Measurements from ENCODE around the gene NUMB. TPM values are rescaled to one million over a fixed set of nuclear protein-coding genes. Genes with fewer than 3 reads are reported as not detected.

NUMB gene
- total and polyA plus RNA-seq, 2 donors: 15.9 to 38.3 TPM

DNA sequence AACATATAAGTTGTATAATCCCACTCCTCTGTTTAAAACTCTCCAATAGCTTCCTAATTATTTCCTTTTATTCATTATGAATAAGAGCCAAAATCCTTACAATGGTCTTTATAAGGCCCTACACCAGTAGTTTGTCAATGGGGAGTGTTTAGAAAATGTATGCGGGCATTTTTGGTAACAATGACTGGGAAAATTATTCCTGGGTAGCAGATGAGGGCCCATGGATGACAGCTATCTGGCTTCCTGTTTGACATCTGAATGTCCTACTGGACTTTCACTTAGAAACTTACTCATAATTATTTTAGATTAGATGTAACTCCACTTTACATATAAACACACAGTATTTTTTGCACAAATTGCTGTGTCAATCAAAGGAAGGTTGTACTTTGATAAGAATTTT, 119.8 kb downstream of the NUMB start:
- Histone ChIP-seq H3K27ac (ENCODE audit: low read depth in 1 of 2, low read length in 1 of 2) (no peak overlapping the region), H3K4me3 (ENCODE audit: low read length in 2 of 2) (no peak overlapping the region), H3K27me3 (ENCODE audit: control insufficient read depth in 2 of 2, insufficient read depth in 1 of 2, low read length in 1 of 2) (no peaks in the 10 kb centered on the region), H3K36me3 (ENCODE audit: control insufficient read depth in 2 of 2, insufficient read depth in 2 of 2, low read length in 1 of 2) (no peaks in the 10 kb centered on the region), H3K9me3 (ENCODE audit: control insufficient read depth in 2 of 2, insufficient read depth in 1 of 2, low read length in 1 of 2) (no peaks in the 10 kb centered on the region), H3K4me1 (ENCODE audit: control insufficient read depth in 2 of 2, insufficient read depth in 2 of 2, low read length in 2 of 2) (no peaks in the 10 kb centered on the region)
- no peak for DNase-seq (ENCODE audit: low read depth in 6 of 9, low spot score in 9 of 9)
- 100% methylated on average over 1 of the region's 1 CpG for WGBS

DNA sequence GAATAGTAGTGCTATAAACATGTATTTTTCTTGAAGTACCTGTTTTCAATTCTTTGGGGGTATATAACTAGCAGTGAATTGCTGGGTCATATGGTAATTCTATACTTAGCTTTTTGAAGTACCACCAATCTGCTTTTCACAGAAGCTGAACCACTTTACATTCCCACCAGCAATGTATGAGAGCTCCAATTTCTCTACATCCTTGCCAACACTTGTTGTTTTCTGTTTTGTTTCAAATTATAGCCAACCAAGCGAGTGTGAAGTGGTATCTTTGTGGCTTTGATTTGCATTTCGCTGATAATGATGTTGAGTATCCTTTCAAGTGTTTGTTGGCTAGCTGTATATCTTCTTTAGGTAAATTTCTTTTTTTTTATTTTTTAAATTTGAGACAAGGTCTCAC, 125.3 kb downstream of the NUMB start:
- Histone ChIP-seq H3K36me3 (ENCODE audit: control insufficient read depth in 2 of 2, insufficient read depth in 2 of 2, low read length in 1 of 2) (no peaks in the 10 kb centered on the region), H3K4me1 (ENCODE audit: control insufficient read depth in 2 of 2, insufficient read depth in 2 of 2, low read length in 2 of 2) (no peaks in the 10 kb centered on the region), H3K27ac (ENCODE audit: low read depth in 1 of 2, low read length in 1 of 2) (no peak overlapping the region), H3K9me3 (ENCODE audit: control insufficient read depth in 2 of 2, insufficient read depth in 1 of 2, low read length in 1 of 2) (no peaks in the 10 kb centered on the region), H3K27me3 (ENCODE audit: control insufficient read depth in 2 of 2, insufficient read depth in 1 of 2, low read length in 1 of 2) (no peaks in the 10 kb centered on the region), H3K4me3 (ENCODE audit: low read length in 2 of 2) (no peak overlapping the region)
- 97% methylated on average over 2 of the region's 2 CpGs for WGBS
- no peak for DNase-seq (ENCODE audit: low read depth in 6 of 9, low spot score in 9 of 9)

DNA sequence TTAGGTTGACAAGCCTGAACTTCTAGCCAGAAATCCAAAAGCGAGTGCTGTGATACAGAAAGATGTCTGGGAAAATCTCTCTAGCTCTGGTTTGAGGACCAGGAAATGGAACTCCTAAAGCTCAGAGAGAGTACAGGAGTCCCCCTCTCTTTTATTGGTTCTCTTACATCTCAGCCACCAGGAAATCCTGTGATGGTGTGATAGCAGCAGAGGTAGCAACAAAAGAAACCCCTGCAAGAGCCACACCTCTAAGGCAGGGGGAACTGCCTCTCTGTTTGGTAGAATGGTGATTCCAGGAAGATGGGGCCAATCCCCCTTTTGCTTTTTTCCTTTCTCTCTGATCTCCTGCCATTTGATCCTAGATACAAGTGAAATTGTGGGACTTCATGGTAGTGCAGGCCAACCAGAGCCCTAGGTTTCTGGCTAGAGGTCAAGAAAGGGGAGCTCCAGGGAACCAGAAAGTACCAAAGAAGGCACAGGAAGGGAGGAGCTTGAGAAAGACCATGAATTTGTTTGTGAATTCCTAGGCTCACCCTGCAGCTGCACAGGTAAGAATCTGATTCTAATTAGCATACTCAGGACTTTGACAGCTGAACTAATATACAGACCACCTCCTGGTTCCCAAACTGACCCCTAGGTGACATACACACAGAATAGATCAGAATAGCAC, 132.6 kb downstream of the NUMB start:
- peaks cover 9% of the 10 kb centered on the region in 2 donors for H3K4me1 ChIP-seq (ENCODE audit: control insufficient read depth in 2 of 2, insufficient read depth in 2 of 2, low read length in 2 of 2)
- H3K36me3 ChIP-seq (ENCODE audit: control insufficient read depth in 2 of 2, insufficient read depth in 2 of 2, low read length in 1 of 2): peaks cover 0 to 3% of the 10 kb centered on the region in 2 donors
- no peaks in the 10 kb centered on the region for H3K9me3 ChIP-seq (ENCODE audit: control insufficient read depth in 2 of 2, insufficient read depth in 1 of 2, low read length in 1 of 2)
- H3K27ac ChIP-seq (ENCODE audit: low read depth in 1 of 2, low read length in 1 of 2): peak overlapping the region; percentile 61 to 64
- 94% methylated on average over 1 of the region's 1 CpG for WGBS
- H3K27me3 ChIP-seq (ENCODE audit: control insufficient read depth in 2 of 2, insufficient read depth in 1 of 2, low read length in 1 of 2): no peaks in the 10 kb centered on the region
- peak in 5 of 9 donors; percentile 17 to 59 (median 24) for DNase-seq (ENCODE audit: low read depth in 6 of 9, low spot score in 9 of 9)
- no peak overlapping the region for H3K4me3 ChIP-seq (ENCODE audit: low read length in 2 of 2)

DNA sequence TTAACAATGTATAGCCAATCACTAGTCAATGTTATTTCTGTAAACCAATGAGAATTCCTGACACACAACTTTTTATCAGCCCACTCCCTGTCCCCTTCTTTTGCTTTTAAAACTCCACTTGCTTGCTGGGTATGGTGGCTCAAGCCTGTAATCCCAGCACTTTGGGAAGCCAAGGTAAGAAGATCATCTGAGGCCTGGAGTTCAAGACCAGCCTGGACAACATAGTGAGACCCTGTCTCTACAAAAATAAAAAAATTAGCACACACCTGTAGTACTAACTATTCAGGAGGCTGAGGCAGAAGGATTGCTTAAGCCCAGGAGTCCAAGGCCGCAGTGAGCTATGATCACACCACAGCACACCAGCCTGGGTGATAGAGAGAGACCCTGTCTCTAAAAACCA, 133.3 kb downstream of the NUMB start:
- DNase-seq (ENCODE audit: low read depth in 6 of 9, low spot score in 9 of 9): no peak
- Histone ChIP-seq H3K9me3 (ENCODE audit: control insufficient read depth in 2 of 2, insufficient read depth in 1 of 2, low read length in 1 of 2) (no peaks in the 10 kb centered on the region), H3K27ac (ENCODE audit: low read depth in 1 of 2, low read length in 1 of 2) (no peak overlapping the region), H3K36me3 (ENCODE audit: control insufficient read depth in 2 of 2, insufficient read depth in 2 of 2, low read length in 1 of 2) (peaks cover 0 to 3% of the 10 kb centered on the region in 2 donors), H3K4me1 (ENCODE audit: control insufficient read depth in 2 of 2, insufficient read depth in 2 of 2, low read length in 2 of 2) (peaks cover 9% of the 10 kb centered on the region in 2 donors), H3K4me3 (ENCODE audit: low read length in 2 of 2) (no peak overlapping the region), H3K27me3 (ENCODE audit: control insufficient read depth in 2 of 2, insufficient read depth in 1 of 2, low read length in 1 of 2) (no peaks in the 10 kb centered on the region)
- WGBS: 98% methylated on average over 1 of the region's 1 CpG

DNA sequence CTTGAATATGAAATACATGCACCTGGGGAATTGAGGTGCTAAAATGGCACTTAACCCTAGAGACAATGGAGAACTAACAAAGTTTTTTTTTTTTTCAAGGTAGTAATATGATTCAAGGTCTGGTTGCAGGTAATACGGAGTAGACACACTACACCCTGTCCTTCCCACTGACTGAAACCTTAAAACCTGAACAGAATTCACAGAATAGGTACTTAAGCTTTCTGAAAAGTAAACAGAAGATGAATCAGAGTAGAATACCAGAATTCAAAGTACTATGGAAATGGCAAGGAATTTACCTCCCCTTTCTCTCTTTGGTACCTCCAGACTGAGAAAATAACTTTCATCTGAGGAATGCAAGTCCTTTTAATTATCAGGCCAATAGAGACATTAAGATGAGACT, 133.8 kb downstream of the NUMB start:
- Histone ChIP-seq H3K27ac (ENCODE audit: low read depth in 1 of 2, low read length in 1 of 2) (no peak overlapping the region), H3K36me3 (ENCODE audit: control insufficient read depth in 2 of 2, insufficient read depth in 2 of 2, low read length in 1 of 2) (peaks cover 0 to 3% of the 10 kb centered on the region in 2 donors), H3K4me1 (ENCODE audit: control insufficient read depth in 2 of 2, insufficient read depth in 2 of 2, low read length in 2 of 2) (peaks cover 9% of the 10 kb centered on the region in 2 donors), H3K4me3 (ENCODE audit: low read length in 2 of 2) (no peak overlapping the region), H3K27me3 (ENCODE audit: control insufficient read depth in 2 of 2, insufficient read depth in 1 of 2, low read length in 1 of 2) (no peaks in the 10 kb centered on the region), H3K9me3 (ENCODE audit: control insufficient read depth in 2 of 2, insufficient read depth in 1 of 2, low read length in 1 of 2) (no peaks in the 10 kb centered on the region)
- 97% methylated on average over 1 of the region's 1 CpG for WGBS
- no peak for DNase-seq (ENCODE audit: low read depth in 6 of 9, low spot score in 9 of 9)

DNA sequence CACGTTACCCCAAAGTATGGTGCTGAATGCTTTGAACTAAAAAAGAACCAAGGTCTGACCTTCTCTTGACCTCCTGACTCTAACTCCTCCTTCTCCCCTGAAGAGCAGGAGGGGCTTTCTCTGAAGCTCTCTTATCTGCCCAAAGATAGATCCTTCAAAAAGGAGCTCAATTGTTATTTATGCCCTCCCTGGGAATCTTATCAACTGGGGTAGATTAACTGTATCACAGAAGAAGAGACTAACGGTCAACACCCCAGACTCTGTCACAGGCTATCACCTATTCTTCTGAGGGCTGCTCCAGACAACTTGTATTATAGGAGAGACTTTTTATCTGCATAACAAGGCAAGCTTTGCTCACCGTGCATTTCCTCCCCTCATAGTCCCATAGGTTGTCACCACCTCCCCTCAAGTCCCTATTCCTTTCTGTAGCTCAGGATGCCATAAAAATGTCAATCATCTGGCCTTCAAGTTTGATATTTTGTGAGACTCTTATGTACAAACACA, 134.4 kb downstream of the NUMB start:
- 90% methylated on average over 3 of the region's 3 CpGs for WGBS
- DNase-seq (ENCODE audit: low read depth in 6 of 9, low spot score in 9 of 9): no peak
- H3K4me3 ChIP-seq (ENCODE audit: low read length in 2 of 2): no peak overlapping the region
- no peak overlapping the region for H3K27ac ChIP-seq (ENCODE audit: low read depth in 1 of 2, low read length in 1 of 2)
- no peaks in the 10 kb centered on the region for H3K27me3 ChIP-seq (ENCODE audit: control insufficient read depth in 2 of 2, insufficient read depth in 1 of 2, low read length in 1 of 2)
- peaks cover 9% of the 10 kb centered on the region in 2 donors for H3K4me1 ChIP-seq (ENCODE audit: control insufficient read depth in 2 of 2, insufficient read depth in 2 of 2, low read length in 2 of 2)
- no peaks in the 10 kb centered on the region for H3K9me3 ChIP-seq (ENCODE audit: control insufficient read depth in 2 of 2, insufficient read depth in 1 of 2, low read length in 1 of 2)
- peaks cover 0 to 3% of the 10 kb centered on the region in 2 donors for H3K36me3 ChIP-seq (ENCODE audit: control insufficient read depth in 2 of 2, insufficient read depth in 2 of 2, low read length in 1 of 2)

DNA sequence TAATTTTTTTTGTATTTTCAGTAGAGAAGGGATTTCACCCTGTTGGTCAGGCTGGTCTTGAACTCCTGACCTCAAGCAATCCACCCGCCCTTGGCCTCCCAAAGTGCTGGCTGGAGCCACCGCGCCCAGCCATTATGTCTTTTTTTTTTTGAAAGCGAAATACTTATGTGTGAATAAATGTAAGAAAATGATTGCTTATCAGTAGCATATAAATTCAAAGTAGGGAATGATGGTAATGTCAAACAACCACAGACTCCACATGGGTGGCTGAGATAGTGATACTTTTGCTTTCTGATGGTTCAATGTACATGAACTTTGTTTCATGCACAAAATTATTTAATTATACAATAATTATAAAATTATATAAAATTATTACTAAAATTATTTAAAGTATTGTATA, 145.2 kb downstream of the NUMB start:
- DNase-seq (ENCODE audit: low read depth in 6 of 9, low spot score in 9 of 9): no peak
- H3K36me3 ChIP-seq (ENCODE audit: control insufficient read depth in 2 of 2, insufficient read depth in 2 of 2, low read length in 1 of 2): peaks cover 0 to 5% of the 10 kb centered on the region in 2 donors
- H3K4me1 ChIP-seq (ENCODE audit: control insufficient read depth in 2 of 2, insufficient read depth in 2 of 2, low read length in 2 of 2): peaks cover 8 to 12% of the 10 kb centered on the region in 2 donors
- no peaks in the 10 kb centered on the region for H3K9me3 ChIP-seq (ENCODE audit: control insufficient read depth in 2 of 2, insufficient read depth in 1 of 2, low read length in 1 of 2)
- no peak overlapping the region for H3K4me3 ChIP-seq (ENCODE audit: low read length in 2 of 2)
- no peak overlapping the region for H3K27ac ChIP-seq (ENCODE audit: low read depth in 1 of 2, low read length in 1 of 2)
- WGBS: 99% methylated on average over 4 of the region's 4 CpGs
- H3K27me3 ChIP-seq (ENCODE audit: control insufficient read depth in 2 of 2, insufficient read depth in 1 of 2, low read length in 1 of 2): no peaks in the 10 kb centered on the region

DNA sequence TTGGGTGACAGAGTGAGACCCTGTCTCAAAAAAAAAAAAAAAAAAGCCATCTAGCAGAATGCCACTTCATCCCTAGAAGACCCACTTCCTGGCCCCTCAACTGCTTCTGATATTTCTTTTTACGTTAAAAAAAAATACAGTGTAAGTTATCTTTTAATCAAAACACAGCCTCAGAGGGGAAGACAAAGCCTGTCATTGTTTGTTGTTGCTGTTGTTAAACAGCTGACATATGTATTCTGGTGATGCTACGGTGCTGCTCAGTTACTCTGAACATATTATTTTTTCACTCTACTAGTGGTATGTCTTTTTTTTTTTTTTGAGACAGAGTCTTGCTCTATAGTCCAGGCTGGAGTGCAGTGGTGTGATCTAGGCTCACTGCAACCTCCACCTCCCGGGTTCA, 145.7 kb downstream of the NUMB start:
- Histone ChIP-seq H3K36me3 (ENCODE audit: control insufficient read depth in 2 of 2, insufficient read depth in 2 of 2, low read length in 1 of 2) (peaks cover 0 to 5% of the 10 kb centered on the region in 2 donors), H3K4me1 (ENCODE audit: control insufficient read depth in 2 of 2, insufficient read depth in 2 of 2, low read length in 2 of 2) (peaks cover 8 to 12% of the 10 kb centered on the region in 2 donors), H3K4me3 (ENCODE audit: low read length in 2 of 2) (no peak overlapping the region), H3K27me3 (ENCODE audit: control insufficient read depth in 2 of 2, insufficient read depth in 1 of 2, low read length in 1 of 2) (no peaks in the 10 kb centered on the region), H3K27ac (ENCODE audit: low read depth in 1 of 2, low read length in 1 of 2) (peak overlapping the region; percentile 15 to 39), H3K9me3 (ENCODE audit: control insufficient read depth in 2 of 2, insufficient read depth in 1 of 2, low read length in 1 of 2) (no peaks in the 10 kb centered on the region)
- WGBS: 37% methylated on average over 3 of the region's 3 CpGs
- peak in 6 of 9 donors; percentile 25 to 59 (median 33) for DNase-seq (ENCODE audit: low read depth in 6 of 9, low spot score in 9 of 9)

DNA sequence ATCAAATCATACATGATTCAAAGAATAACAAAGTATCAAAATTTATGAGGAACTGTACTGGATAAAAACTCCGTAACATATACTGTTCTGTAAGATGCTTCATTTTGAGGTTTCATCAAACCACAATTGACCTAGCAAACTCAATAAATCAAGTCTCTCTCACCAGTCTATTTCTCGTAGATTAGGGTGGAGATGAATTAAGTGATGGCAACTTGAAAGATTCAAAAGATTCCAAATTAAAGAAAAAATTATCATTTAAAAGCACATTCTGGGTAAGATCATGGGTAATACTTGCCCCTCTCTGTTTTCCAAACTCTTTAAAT, 146.7 kb downstream of the NUMB start:
- Histone ChIP-seq H3K36me3 (ENCODE audit: control insufficient read depth in 2 of 2, insufficient read depth in 2 of 2, low read length in 1 of 2) (peaks cover 0 to 5% of the 10 kb centered on the region in 2 donors), H3K27me3 (ENCODE audit: control insufficient read depth in 2 of 2, insufficient read depth in 1 of 2, low read length in 1 of 2) (no peaks in the 10 kb centered on the region), H3K9me3 (ENCODE audit: control insufficient read depth in 2 of 2, insufficient read depth in 1 of 2, low read length in 1 of 2) (no peaks in the 10 kb centered on the region), H3K4me1 (ENCODE audit: control insufficient read depth in 2 of 2, insufficient read depth in 2 of 2, low read length in 2 of 2) (peaks cover 8 to 12% of the 10 kb centered on the region in 2 donors), H3K4me3 (ENCODE audit: low read length in 2 of 2) (no peak overlapping the region), H3K27ac (ENCODE audit: low read depth in 1 of 2, low read length in 1 of 2) (no peak overlapping the region)
- WGBS: 49% methylated on average over 2 of the region's 2 CpGs
- no peak for DNase-seq (ENCODE audit: low read depth in 6 of 9, low spot score in 9 of 9)
